Ascending aorta (tissue), 2 donors: ENCODE measurements around the gene NCBP3. TPM values are rescaled to one million over a fixed set of nuclear protein-coding genes. Genes with fewer than 3 reads are reported as not detected.

Source experiments
- DNase-seq, 2 donors: peaks; one replicate each; pipeline ENCODE4 v3.0.0-alpha.2; 2019; ENCODE audit warnings: low spot score in 2 of 2
- H3K27ac ChIP-seq, 2 donors: fragments of 200-600 bp; sonication (generic); one replicate each; pipeline ENCODE4 v1.5.1; 2016 to 2017; ENCODE audit warnings: mild to moderate bottlenecking in 1 of 2
- H3K27me3 ChIP-seq: fragments of 200-600 bp; sonication (generic); one replicate; pipeline ENCODE4 v1.5.1; 2017
- H3K36me3 ChIP-seq, 2 donors: fragments of 200-600 bp; sonication (generic); one replicate each; pipeline ENCODE4 v1.5.1; 2016
- H3K4me1 ChIP-seq, 2 donors: fragments of 200-600 bp; sonication (generic); one replicate each; pipeline ENCODE4 v1.5.1; 2016 to 2017; ENCODE audit warnings: mild to moderate bottlenecking in 1 of 2
- H3K4me3 ChIP-seq, 2 donors: fragments of 200-600 bp; sonication (generic); one replicate each; pipeline ENCODE4 v1.5.1; 2016 to 2017; ENCODE audit warnings: mild to moderate bottlenecking in 1 of 2
- H3K9me3 ChIP-seq, 2 donors: fragments of 200-600 bp; sonication (generic); one replicate each; pipeline ENCODE4 v1.5.1; 2016
- intact Hi-C: fragments of 100-400 bp; cut with DNase I; formaldehyde crosslinking; loops from one replicate; pipeline ENCODE4 v1.15.1; 2023
- total RNA-seq: library from RNA; depleted of rRNA; stranded (reverse); fragments of >200 nt; gene quantifications from one replicate; pipeline ENCODE4 v1.1.0, GENCODE V29; 2016
- TF ChIP-seq, protein P1 (sequence below), 3 experiments: fragments of 200-600 bp in 2 of 3; fragments of 450-650 bp in 1 of 3; sonication (generic) in 2 of 3; IDR thresholded peaks; one replicate each; pipeline ENCODE4 v1.5.1; 2016 to 2019; ENCODE audit warnings: antibody characterized with exemption in 3 of 3, mild to moderate bottlenecking in 1 of 3, moderate library complexity in 1 of 3

Gene NCBP3
- total RNA-seq, 1 donor from 2014 or later: 3.9 TPM

- peaks cover 20 to 58% of the 10 kb centered on the region in 2 donors for H3K4me1 ChIP-seq
- intact Hi-C loops: loop anchor here (5.0 kb wide), 2 partner anchors 43 to 252 kb away; partner anchors contain the start of genes CYB5D2, NCBP3 and ZZEF1
- TF ChIP-seq, protein P1, sequence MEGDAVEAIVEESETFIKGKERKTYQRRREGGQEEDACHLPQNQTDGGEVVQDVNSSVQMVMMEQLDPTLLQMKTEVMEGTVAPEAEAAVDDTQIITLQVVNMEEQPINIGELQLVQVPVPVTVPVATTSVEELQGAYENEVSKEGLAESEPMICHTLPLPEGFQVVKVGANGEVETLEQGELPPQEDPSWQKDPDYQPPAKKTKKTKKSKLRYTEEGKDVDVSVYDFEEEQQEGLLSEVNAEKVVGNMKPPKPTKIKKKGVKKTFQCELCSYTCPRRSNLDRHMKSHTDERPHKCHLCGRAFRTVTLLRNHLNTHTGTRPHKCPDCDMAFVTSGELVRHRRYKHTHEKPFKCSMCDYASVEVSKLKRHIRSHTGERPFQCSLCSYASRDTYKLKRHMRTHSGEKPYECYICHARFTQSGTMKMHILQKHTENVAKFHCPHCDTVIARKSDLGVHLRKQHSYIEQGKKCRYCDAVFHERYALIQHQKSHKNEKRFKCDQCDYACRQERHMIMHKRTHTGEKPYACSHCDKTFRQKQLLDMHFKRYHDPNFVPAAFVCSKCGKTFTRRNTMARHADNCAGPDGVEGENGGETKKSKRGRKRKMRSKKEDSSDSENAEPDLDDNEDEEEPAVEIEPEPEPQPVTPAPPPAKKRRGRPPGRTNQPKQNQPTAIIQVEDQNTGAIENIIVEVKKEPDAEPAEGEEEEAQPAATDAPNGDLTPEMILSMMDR (IDR thresholded peaks at IDR 0.05): no peak
- no peaks in the 10 kb centered on the region for H3K9me3 ChIP-seq
- peak; percentile 83 to 96 for DNase-seq
- peaks cover 0 to 1% of the 10 kb centered on the region in 2 donors for H3K36me3 ChIP-seq
- H3K27ac ChIP-seq: peak overlapping the region; percentile 81 to 85
- peak overlapping the region in 1 of 2 donors; percentile 20 for H3K4me3 ChIP-seq
- no peaks in the 10 kb centered on the region for H3K27me3 ChIP-seq
These were observed 44.2 kb upstream of the NCBP3 start for GRCh38 chr17:3890082-3890877.

GRCh38 chr17:3889325-3890012 lies 43.4 kb upstream of the NCBP3 start:
- no peaks in the 10 kb centered on the region for H3K27me3 ChIP-seq
- H3K9me3 ChIP-seq: no peaks in the 10 kb centered on the region
- H3K27ac ChIP-seq: peak overlapping the region; percentile 81 to 85
- peaks cover 20 to 55% of the 10 kb centered on the region in 2 donors for H3K4me1 ChIP-seq
- peak overlapping the region in 1 of 2 donors; percentile 11 for H3K4me3 ChIP-seq
- intact Hi-C loops: loop anchor here (5.0 kb wide), 2 partner anchors 42 to 253 kb away; partner anchors contain the start of genes CYB5D2, NCBP3 and ZZEF1
- TF ChIP-seq, protein P1 (IDR thresholded peaks at IDR 0.05): no peak
- H3K36me3 ChIP-seq: peaks cover 4 to 9% of the 10 kb centered on the region in 2 donors
- no peak for DNase-seq

DNA sequence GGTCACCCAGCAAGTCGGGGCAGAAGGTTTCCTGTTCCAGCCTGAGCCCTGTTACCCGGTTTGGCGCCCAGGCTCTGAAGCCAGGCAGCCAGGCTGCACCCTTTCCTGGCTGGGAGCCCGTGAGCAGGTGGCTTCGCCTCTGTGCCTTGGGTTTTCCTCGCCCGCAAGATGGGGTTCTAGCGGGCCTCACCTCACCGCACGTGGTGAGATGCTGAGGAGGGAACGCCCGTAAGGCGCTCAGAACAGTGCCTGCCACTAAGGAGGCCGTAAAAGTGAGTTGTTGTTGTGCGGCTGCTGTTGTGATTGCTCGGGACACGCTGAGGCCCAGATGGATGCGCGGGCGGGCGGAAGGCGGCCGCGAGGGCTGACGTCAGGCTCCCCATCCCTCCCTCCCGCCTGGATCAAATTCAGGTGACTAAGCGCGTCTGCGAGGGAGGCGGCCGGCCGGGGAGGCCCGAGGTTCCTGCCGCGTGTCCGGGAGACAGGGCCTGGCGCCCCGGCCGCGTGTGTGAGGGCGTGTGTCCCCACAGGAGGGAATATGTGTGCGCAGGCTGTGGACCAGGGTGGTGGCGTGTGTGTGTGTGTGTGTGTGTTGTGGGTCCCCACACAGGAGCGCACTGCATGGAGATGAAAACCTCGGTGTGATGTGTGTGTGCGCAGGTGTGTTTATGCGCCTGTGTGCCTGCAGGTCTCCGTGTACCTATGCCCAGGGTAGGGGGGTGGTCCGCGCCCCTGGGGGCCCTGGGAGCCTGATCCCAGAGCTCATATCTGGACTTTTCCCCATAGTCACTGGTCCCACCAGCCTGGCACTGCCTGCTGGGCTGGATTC lies 42.5 kb upstream of the NCBP3 start:
- DNase-seq: peak in 1 of 2 donors; percentile 83
- peaks cover 4 to 18% of the 10 kb centered on the region in 2 donors for H3K36me3 ChIP-seq
- peaks cover 18 to 49% of the 10 kb centered on the region in 2 donors for H3K4me1 ChIP-seq
- intact Hi-C loops: no loop called here
- H3K9me3 ChIP-seq: no peaks in the 10 kb centered on the region
- H3K4me3 ChIP-seq: no peak overlapping the region
- H3K27me3 ChIP-seq: no peaks in the 10 kb centered on the region
- peak overlapping the region; percentile 81 to 85 for H3K27ac ChIP-seq
- TF ChIP-seq, protein P1 (IDR thresholded peaks at IDR 0.05): no peak

DNA sequence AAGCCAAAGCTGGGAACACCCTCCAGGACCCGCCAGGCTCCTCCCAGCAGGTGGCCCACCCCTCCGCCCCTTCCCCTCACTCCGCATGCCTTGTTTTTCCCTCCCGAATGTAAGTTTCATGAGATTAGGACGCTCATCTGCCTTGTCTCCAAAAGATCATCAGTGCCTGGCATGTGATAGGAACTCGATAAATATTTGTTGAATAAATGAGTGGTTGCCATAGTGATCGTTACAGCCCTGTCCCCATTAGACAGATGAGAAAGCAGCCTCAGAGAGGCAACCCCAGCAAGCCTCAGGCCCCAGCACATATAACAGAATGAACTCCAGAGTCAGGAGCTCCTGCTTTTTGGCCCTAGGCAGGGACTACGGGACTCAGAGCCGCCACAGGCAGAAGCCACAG lies 41.8 kb upstream of the NCBP3 start:
- no peak for DNase-seq
- Histone ChIP-seq H3K4me3 (no peak overlapping the region), H3K4me1 (peaks cover 16 to 45% of the 10 kb centered on the region in 2 donors), H3K27ac (peak overlapping the region; percentile 81 to 85), H3K36me3 (peaks cover 10 to 25% of the 10 kb centered on the region in 2 donors), H3K9me3 (no peaks in the 10 kb centered on the region), H3K27me3 (no peaks in the 10 kb centered on the region)
- TF ChIP-seq, protein P1 (IDR thresholded peaks at IDR 0.05): no peak
- intact Hi-C loops: no loop called here

DNA sequence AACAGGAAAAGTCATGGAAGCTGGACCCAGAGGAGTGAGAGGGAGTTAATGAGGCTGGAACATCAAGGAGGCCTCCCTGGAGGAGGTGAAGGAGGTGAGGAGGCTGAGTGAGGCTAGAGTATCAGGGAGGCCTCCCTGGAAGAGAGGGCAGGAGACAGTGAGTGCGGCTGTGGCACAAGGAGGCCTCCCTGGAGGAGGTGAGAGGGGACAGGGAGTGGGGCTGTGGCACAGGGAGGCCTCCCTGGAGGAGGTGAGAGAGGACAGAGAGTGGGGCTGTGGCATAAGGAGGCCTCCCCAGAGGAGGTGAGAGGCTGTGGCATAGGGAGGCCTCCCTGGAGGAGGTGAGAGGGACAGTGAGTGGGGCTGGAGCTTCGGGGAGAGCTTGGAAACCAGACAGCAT lies 41.3 kb upstream of the NCBP3 start:
- no peak for DNase-seq
- Histone ChIP-seq H3K27ac (peak overlapping the region; percentile 81 to 85), H3K4me3 (no peak overlapping the region), H3K36me3 (peaks cover 10 to 27% of the 10 kb centered on the region in 2 donors), H3K4me1 (peaks cover 16 to 42% of the 10 kb centered on the region in 2 donors), H3K9me3 (no peaks in the 10 kb centered on the region), H3K27me3 (no peaks in the 10 kb centered on the region)
- intact Hi-C loops: no loop called here
- TF ChIP-seq, protein P1 (IDR thresholded peaks at IDR 0.05): no peak
